GM23338 (cell line): ENCODE results near the gene MARVELD3. TPM values are rescaled to one million over a fixed set of nuclear protein-coding genes. Genes with fewer than 3 reads are reported as not detected.

Experiments used
- ATAC-seq: fragments of 200-7000 bp; cut with Tn5 transposase; 3 replicates; pipeline ENCODE4 v1.9.1; 2020
- DNase-seq: peaks from one replicate; pipeline ENCODE4 v3.0.0-alpha.2; 2015; ENCODE audit warnings: low spot score
- H2AFZ ChIP-seq: fragments of 200-600 bp; sonication (generic); 2 replicates; pipeline ENCODE4 v1.8.0; 2016; ENCODE audit warnings: antibody characterized with exemption, mild to moderate bottlenecking, moderate library complexity
- H3F3A ChIP-seq: fragments of 200-600 bp; sonication (generic); replicated peaks from 2 replicates; pipeline ENCODE4 v1.8.0; 2017; ENCODE audit warnings: antibody characterized with exemption, mixed run types, low read depth
- H3K27ac ChIP-seq: fragments of 200-600 bp; sonication (generic); 2 replicates; pipeline ENCODE4 v1.6.1; 2016; ENCODE audit warnings: low read depth
- H3K27me3 ChIP-seq: fragments of 200-600 bp; sonication (generic); 2 replicates; pipeline ENCODE4 v1.8.0; 2016; ENCODE audit warnings: mild to moderate bottlenecking, mixed run types, moderate library complexity; ENCODE audit not compliant: insufficient read depth
- H3K36me3 ChIP-seq: fragments of 200-600 bp; sonication (generic); 2 replicates; pipeline ENCODE4 v1.8.0; 2016; ENCODE audit warnings: mild to moderate bottlenecking; ENCODE audit not compliant: insufficient read depth
- H3K4me1 ChIP-seq: fragments of 200-600 bp; sonication (generic); 2 replicates; pipeline ENCODE4 v1.8.0; 2016; ENCODE audit warnings: mild to moderate bottlenecking, moderate library complexity; ENCODE audit not compliant: insufficient read depth
- H3K4me2 ChIP-seq: fragments of 200-600 bp; sonication (generic); 2 replicates; pipeline ENCODE4 v1.7.1; 2017; ENCODE audit warnings: mixed run types
- H3K4me3 ChIP-seq: fragments of 200-600 bp; sonication (generic); 2 replicates; pipeline ENCODE4 v1.6.1; 2016; ENCODE audit warnings: mixed run types
- H3K79me2 ChIP-seq: fragments of 200-600 bp; sonication (generic); replicated peaks from 2 replicates; pipeline ENCODE4 v1.8.0; 2017; ENCODE audit warnings: mild to moderate bottlenecking; ENCODE audit not compliant: insufficient read depth
- H3K9me2 ChIP-seq: fragments of 200-600 bp; sonication (generic); 2 replicates; pipeline ENCODE4 v1.8.0; 2017; ENCODE audit not compliant: insufficient read depth
- H4K20me1 ChIP-seq: fragments of 200-600 bp; sonication (generic); replicated peaks from 2 replicates; pipeline ENCODE4 v1.8.0; 2017; ENCODE audit warnings: mild to moderate bottlenecking; ENCODE audit not compliant: insufficient read depth
- H3K27ac Mint-ChIP-seq: 2 replicates; pipeline ENCODE4 v1.8.0; 2020; ENCODE audit warnings: inconsistent platforms, mild to moderate bottlenecking, moderate library complexity, mixed read lengths
- H3K27me3 Mint-ChIP-seq: 3 replicates; pipeline ENCODE4 v1.8.0; 2022; ENCODE audit warnings: low read depth, mild to moderate bottlenecking, moderate library complexity, mixed read lengths, inconsistent platforms; ENCODE audit not compliant: insufficient read depth, poor library complexity
- H3K36me3 Mint-ChIP-seq: 3 replicates; pipeline ENCODE4 v1.8.0; 2021; ENCODE audit warnings: low read depth, mild to moderate bottlenecking, inconsistent platforms, moderate library complexity, mixed read lengths
- H3K4me1 Mint-ChIP-seq: 3 replicates; pipeline ENCODE4 v1.8.0; 2020; ENCODE audit warnings: mild to moderate bottlenecking, inconsistent platforms, mixed read lengths
- H3K4me3 Mint-ChIP-seq: 3 replicates; pipeline ENCODE4 v1.8.0; 2021; ENCODE audit warnings: moderate library complexity, mild to moderate bottlenecking, inconsistent platforms, mixed read lengths
- H3K9me3 Mint-ChIP-seq: 3 replicates; pipeline ENCODE4 v1.8.0; 2020; ENCODE audit warnings: moderate library complexity, mild to moderate bottlenecking, inconsistent platforms, mixed read lengths
- CREB1 ChIP-seq: fragments of 250-450 bp; sonication (Bioruptor Pico); IDR thresholded peaks from 2 replicates; pipeline ENCODE4 v1.5.0; 2020; ENCODE audit warnings: low read depth, mild to moderate bottlenecking, moderate library complexity
- CTCF ChIP-seq, 2 experiments: fragments of 200-600 bp in 1 of 2; sonication (generic) in 1 of 2; conservative IDR thresholded peaks; 2 replicates each; pipeline versions ENCODE4 v1.5.1 to v1.6.1; 2016 to 2017; ENCODE audit warnings: antibody characterized with exemption in 2 of 2, low read depth in 2 of 2, mild to moderate bottlenecking in 2 of 2, moderate library complexity in 1 of 2
- ETS1 ChIP-seq: IDR thresholded peaks from 2 replicates; pipeline ENCODE4 v1.6.1; 2016; ENCODE audit warnings: antibody characterized with exemption
- EZH2 ChIP-seq: fragments of 200-600 bp; sonication (generic); IDR thresholded peaks from one replicate; pipeline ENCODE4 v1.8.0; 2017; ENCODE audit warnings: antibody characterized with exemption, mild to moderate bottlenecking, low read depth; ENCODE audit not compliant: unreplicated experiment
- EZH2phosphoT487 ChIP-seq: fragments of 200-600 bp; sonication (generic); IDR thresholded peaks from one replicate; pipeline ENCODE4 v1.8.1; 2018; ENCODE audit warnings: antibody characterized with exemption; ENCODE audit not compliant: unreplicated experiment
- JUNB ChIP-seq: IDR thresholded peaks from one replicate; pipeline ENCODE4 v1.6.1; 2016; ENCODE audit warnings: antibody characterized with exemption; ENCODE audit not compliant: unreplicated experiment
- NANOG ChIP-seq: IDR thresholded peaks from 2 replicates; pipeline ENCODE4 v1.6.1; 2016; ENCODE audit warnings: antibody characterized with exemption, borderline replicate concordance
- POLR2AphosphoS5 ChIP-seq: IDR thresholded peaks from 2 replicates; pipeline ENCODE4 v1.6.1; 2016; ENCODE audit warnings: antibody characterized with exemption, low read depth
- REST ChIP-seq: IDR thresholded peaks from one replicate; pipeline ENCODE4 v1.6.1; 2018; ENCODE audit warnings: antibody characterized with exemption; ENCODE audit not compliant: unreplicated experiment
- STAT1 ChIP-seq: IDR thresholded peaks from one replicate; pipeline ENCODE4 v1.6.1; 2016; ENCODE audit warnings: antibody characterized with exemption; ENCODE audit not compliant: unreplicated experiment
- ZNF114 ChIP-seq: fragments of 250-450 bp; sonication (Bioruptor Pico); IDR thresholded peaks from 2 replicates; pipeline ENCODE4 v1.5.0; 2020; ENCODE audit warnings: mild to moderate bottlenecking, moderate library complexity
- ZNF331 ChIP-seq: fragments of 250-450 bp; sonication (Bioruptor Pico); IDR thresholded peaks from 2 replicates; pipeline ENCODE4 v1.5.0; 2020; ENCODE audit warnings: low read depth, mild to moderate bottlenecking, moderate library complexity
- ZNF462 ChIP-seq: fragments of 250-450 bp; sonication (Bioruptor Pico); IDR thresholded peaks from 2 replicates; pipeline ENCODE4 v1.5.0; 2020; ENCODE audit warnings: mild to moderate bottlenecking, moderate library complexity
- polyA plus RNA-seq: library from polyadenylated mRNA; unstranded; fragments of >200 nt; fragmentation: Nextera tagmentation; extraction: Ambion mirVana; gene quantifications from 2 replicates; pipeline ENCODE4 v1.2.1, GENCODE V29; 2016
- total RNA-seq: library from RNA; depleted of rRNA; stranded (reverse); fragments of >200 nt; shearing (Covaris generic); gene quantifications from 2 replicates; pipeline ENCODE4 v1.2.3, GENCODE V29; 2014

Gene MARVELD3
- total and polyA plus RNA-seq, 2 experiments from 2014 or later = 23.4 to 32.7 TPM

- Histone ChIP-seq H3K9me2 (no peaks in the 10 kb centered on the region), H3K79me2 (no peaks in the 10 kb centered on the region), H3F3A (0 out of 2 replicates have a peak, but pooled peaks cover 3% of the 10 kb centered on the region), H3K27ac (no peak overlapping the region), H3K4me1 (no peaks in the 10 kb centered on the region), H2AFZ (no peak overlapping the region), H3K27me3 (no peaks in the 10 kb centered on the region), H3K4me2 (no peak overlapping the region), H3K4me3 (no peak overlapping the region), H4K20me1 (no peaks in the 10 kb centered on the region), H3K36me3 (peaks cover 32% of the 10 kb centered on the region)
- TF ChIP-seq ZNF462 (CRISPR knock-in tag) (no peak), ZNF114 (CRISPR knock-in tag) (no peak), POLR2AphosphoS5 (no peak), CTCF (conservative IDR thresholded peaks at IDR 0.05; ENCODE audit: low read depth in 2 of 2) (no peak), REST (no peak), EZH2phosphoT487 (no peak), NANOG (no peak), ETS1 (no peak), STAT1 (no peak), CREB1 (CRISPR knock-in tag) (no peak), ZNF331 (CRISPR knock-in tag) (no peak), JUNB (no peak), EZH2 (no peak)
- DNase-seq = no peak
- ATAC-seq = no peak
- Mint-ChIP-seq H3K4me1 (no peaks in the 10 kb centered on the region), H3K9me3 (no peaks in the 10 kb centered on the region), H3K27ac (no peak overlapping the region), H3K27me3 (peaks cover 1% of the 10 kb centered on the region), H3K4me3 (no peak overlapping the region), H3K36me3 (peaks cover 57% of the 10 kb centered on the region)
Measured at GRCh38 chr16:71674229-71674628, 48.2 kb downstream of the MARVELD3 start.
